ENCODE data around the gene RABGEF1. TPM values are rescaled to one million over a fixed set of nuclear protein-coding genes. Genes with fewer than 3 reads are reported as not detected.

The RABGEF1 gene
- polyA plus RNA-seq, 3 donors = 13.6 to 17.3 (median 17.1) TPM

DNA sequence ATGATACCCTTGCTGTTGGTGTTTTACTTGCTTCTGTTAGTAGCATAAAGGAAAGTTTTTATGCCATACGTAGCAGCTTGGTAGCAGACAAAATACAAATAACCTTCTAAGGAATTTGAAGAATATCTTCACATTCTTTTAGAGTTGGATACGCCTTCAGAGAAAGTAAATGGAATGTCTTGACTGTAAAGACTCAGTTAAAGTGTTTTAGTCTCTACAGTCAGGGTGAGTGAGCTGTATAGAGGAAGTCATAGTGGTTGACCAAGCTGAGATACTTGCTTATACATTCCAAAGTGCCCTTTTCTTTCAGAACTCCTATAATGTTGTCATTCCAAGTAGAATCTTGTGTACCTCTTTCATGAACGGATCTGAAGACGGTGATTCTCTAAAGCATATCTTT is 37.7 kb downstream of the RABGEF1 start:
- H3K36me3 Mint-ChIP-seq = peaks cover 80 to 94% of the 10 kb centered on the region in 2 donors
- no peak overlapping the region for H2AFZ ChIP-seq (ENCODE audit: insufficient read depth, low read depth, low read length, poor library complexity, severe bottlenecking)
- no peak overlapping the region for H3K27ac ChIP-seq (ENCODE audit: low read depth in 1 of 2, low read length in 2 of 2)
- H3K4me1 ChIP-seq (ENCODE audit: control insufficient read depth in 1 of 2, insufficient read depth in 2 of 2, low read length in 2 of 2) = no peaks in the 10 kb centered on the region
- H3K4me3 Mint-ChIP-seq = no peak overlapping the region
- DNase-seq = no peak
- peaks cover 2% of the 10 kb centered on the region for H4K20me1 ChIP-seq (ENCODE audit: insufficient read depth, low read length)
- intact Hi-C loops (cut with micrococcal nuclease) = no loop called here
- peaks cover 0 to 2% (median 0%) of the 10 kb centered on the region in 3 donors for H3K27me3 Mint-ChIP-seq (ENCODE audit: low read depth in 3 of 3)
- TF ChIP-seq CTCF (IDR thresholded peaks at IDR 0.05) = no peak
- no peaks in the 10 kb centered on the region for H3K27me3 ChIP-seq (ENCODE audit: control insufficient read depth in 2 of 2, insufficient read depth in 2 of 2, low read length in 2 of 2)
- H3K79me2 ChIP-seq (ENCODE audit: insufficient read depth, low read length) = no peaks in the 10 kb centered on the region
- peaks cover 74 to 99% of the 10 kb centered on the region in 2 donors for H3K36me3 ChIP-seq (replicated peaks in 1 of 2; ENCODE audit: control insufficient read depth in 1 of 2, insufficient read depth in 2 of 2, low read length in 2 of 2)
- H3K4me3 ChIP-seq (replicated peaks in 1 of 3; ENCODE audit: low read depth in 2 of 3, low read length in 3 of 3) = no peak overlapping the region
- H3K27ac Mint-ChIP-seq = no peak overlapping the region
- H3K9me3 ChIP-seq (replicated peaks in 1 of 2; ENCODE audit: control insufficient read depth in 1 of 2, insufficient read depth in 1 of 2, low read length in 2 of 2) = no peaks in the 10 kb centered on the region
- no peaks in the 10 kb centered on the region for H3K9me3 Mint-ChIP-seq
- peaks cover 3% of the 10 kb centered on the region for H3K4me1 Mint-ChIP-seq
- WGBS (ENCODE audit: insufficient coverage) = no CpG with 5 or more reads among the region's 4 CpGs
- no peak overlapping the region for H3K9ac ChIP-seq (ENCODE audit: insufficient read depth, low read length, poor library complexity, severe bottlenecking)
- no peak overlapping the region for H3K4me2 ChIP-seq (replicated peaks; ENCODE audit: extremely low read depth, low read length, poor library complexity, severe bottlenecking)

DNA sequence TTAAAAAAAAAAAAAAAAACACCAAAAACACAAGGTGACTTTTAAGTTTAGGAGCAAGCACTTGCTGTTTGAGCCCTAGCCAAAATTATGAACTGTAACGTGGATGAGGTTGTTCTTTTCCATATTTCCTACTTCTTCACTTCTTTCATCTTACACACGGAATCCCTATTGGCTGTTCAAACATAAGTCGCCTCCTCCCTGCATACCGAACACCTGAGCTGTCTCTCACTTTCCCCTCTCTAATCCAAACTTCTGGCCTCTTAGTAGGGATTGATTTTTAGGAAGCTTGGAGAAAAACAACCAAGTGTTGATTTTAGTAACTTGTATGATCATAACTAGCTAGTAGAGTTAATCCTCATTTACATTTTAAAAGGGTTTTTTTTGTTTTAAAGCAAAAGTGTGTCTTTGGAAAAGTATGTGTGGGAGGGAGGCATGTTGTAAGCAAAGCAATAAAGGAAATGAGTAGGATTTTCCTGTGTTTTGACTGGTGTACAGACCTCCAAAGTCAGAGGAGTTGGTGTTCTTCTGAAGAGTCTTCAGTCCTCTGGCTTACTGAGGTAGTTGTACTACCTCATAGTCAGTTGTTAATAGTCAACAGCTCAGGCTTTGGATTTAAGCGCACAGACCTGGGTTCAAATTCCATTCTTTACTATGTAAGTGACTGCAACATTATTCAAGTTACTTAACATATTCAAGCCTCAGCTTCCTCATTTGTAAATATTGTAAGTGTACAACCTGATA is 39.3 kb downstream of the RABGEF1 start:
- peaks cover 72 to 97% of the 10 kb centered on the region in 2 donors for H3K36me3 ChIP-seq (replicated peaks in 1 of 2; ENCODE audit: control insufficient read depth in 1 of 2, insufficient read depth in 2 of 2, low read length in 2 of 2)
- intact Hi-C loops (cut with micrococcal nuclease) = no loop called here
- H3K27ac Mint-ChIP-seq = peak overlapping the region in 4 of 7 donors; percentile 1 to 79 (median 22)

More for the DNA sequence above, 39.3 kb downstream of the RABGEF1 start:
- WGBS (ENCODE audit: insufficient coverage) = 100% methylated on average over 1 of the region's 5 CpGs
- H3K9me3 Mint-ChIP-seq = no peaks in the 10 kb centered on the region
- Histone ChIP-seq H3K9me3 (replicated peaks in 1 of 2; ENCODE audit: control insufficient read depth in 1 of 2, insufficient read depth in 1 of 2, low read length in 2 of 2) (no peaks in the 10 kb centered on the region), H3K4me3 (replicated peaks in 1 of 3; ENCODE audit: low read depth in 2 of 3, low read length in 3 of 3) (no peak overlapping the region), H3K27me3 (ENCODE audit: control insufficient read depth in 2 of 2, insufficient read depth in 2 of 2, low read length in 2 of 2) (no peaks in the 10 kb centered on the region), H4K20me1 (ENCODE audit: insufficient read depth, low read length) (peaks cover 2% of the 10 kb centered on the region), H3K79me2 (ENCODE audit: insufficient read depth, low read length) (no peaks in the 10 kb centered on the region), H3K4me2 (replicated peaks; ENCODE audit: extremely low read depth, low read length, poor library complexity, severe bottlenecking) (no peak overlapping the region), H2AFZ (ENCODE audit: insufficient read depth, low read depth, low read length, poor library complexity, severe bottlenecking) (no peak overlapping the region), H3K9ac (ENCODE audit: insufficient read depth, low read length, poor library complexity, severe bottlenecking) (no peak overlapping the region), H3K27ac (ENCODE audit: low read depth in 1 of 2, low read length in 2 of 2) (peak overlapping the region in 1 of 2 donors; percentile 7), H3K4me1 (ENCODE audit: control insufficient read depth in 1 of 2, insufficient read depth in 2 of 2, low read length in 2 of 2) (no peaks in the 10 kb centered on the region)
- DNase-seq = no peak
- peaks cover 81 to 92% of the 10 kb centered on the region in 2 donors for H3K36me3 Mint-ChIP-seq
- no peak overlapping the region for H3K4me3 Mint-ChIP-seq
- H3K4me1 Mint-ChIP-seq = peaks cover 3% of the 10 kb centered on the region
- no peak for TF ChIP-seq CTCF (IDR thresholded peaks at IDR 0.05)
- peaks cover 0 to 2% (median 0%) of the 10 kb centered on the region in 3 donors for H3K27me3 Mint-ChIP-seq (ENCODE audit: low read depth in 3 of 3)
